AG04450 (cell line): ENCODE measurements around the gene KLF7. TPM values are rescaled to one million over a fixed set of nuclear protein-coding genes. Genes with fewer than 3 reads are reported as not detected.

Source experiments
- CTCF ChIA-PET: fragments of 300-600, 350-600 bp; formaldehyde crosslinking; extraction: SDS; loops from one replicate; lab custom pipeline; 2022; ENCODE audit warnings: antibody characterized with exemption, inconsistent platforms; lab: Charles Lee
- POLR2A ChIA-PET: fragments of 350-600 bp; formaldehyde crosslinking; extraction: SDS; loops from one replicate; lab custom pipeline; 2021; ENCODE audit warnings: antibody characterized with exemption, inconsistent platforms; lab: Yijun Ruan, JAX
- DNase-seq: peaks from one replicate; pipeline ENCODE4 v3.0.0-alpha.2; 2011; ENCODE audit warnings: low read depth, low spot score
- H3K27ac ChIP-seq: one replicate; pipeline ENCODE4 v1.5.1; 2012; ENCODE audit warnings: low read depth, low read length, control low read depth
- H3K27me3 ChIP-seq: one replicate; pipeline ENCODE4 v1.6.0; 2012; ENCODE audit warnings: low read length; ENCODE audit not compliant: control insufficient read depth, insufficient read depth
- H3K4me3 ChIP-seq: 2 replicates; pipeline ENCODE4 v1.5.1; 2011; ENCODE audit warnings: mild to moderate bottlenecking, low read depth, low read length, control low read depth
- H3K9me3 ChIP-seq: 2 replicates; pipeline ENCODE4 v1.5.1; 2012; ENCODE audit warnings: low read length; ENCODE audit not compliant: control insufficient read depth, insufficient read depth
- CTCF ChIP-seq: IDR thresholded peaks from 2 replicates; pipeline ENCODE4 v1.5.1; 2011; ENCODE audit warnings: low read depth, low read length, control low read depth, inconsistent platforms
- polyA plus RNA-seq: library from polyadenylated mRNA; depleted of rRNA; stranded (reverse); fragments of >200 nt; gene quantifications from 2 replicates; pipeline ENCODE4 v1.2.3, GENCODE V29; 2011

The KLF7 gene
- polyA plus RNA-seq, 1 experiment: 22.1 TPM

DNA sequence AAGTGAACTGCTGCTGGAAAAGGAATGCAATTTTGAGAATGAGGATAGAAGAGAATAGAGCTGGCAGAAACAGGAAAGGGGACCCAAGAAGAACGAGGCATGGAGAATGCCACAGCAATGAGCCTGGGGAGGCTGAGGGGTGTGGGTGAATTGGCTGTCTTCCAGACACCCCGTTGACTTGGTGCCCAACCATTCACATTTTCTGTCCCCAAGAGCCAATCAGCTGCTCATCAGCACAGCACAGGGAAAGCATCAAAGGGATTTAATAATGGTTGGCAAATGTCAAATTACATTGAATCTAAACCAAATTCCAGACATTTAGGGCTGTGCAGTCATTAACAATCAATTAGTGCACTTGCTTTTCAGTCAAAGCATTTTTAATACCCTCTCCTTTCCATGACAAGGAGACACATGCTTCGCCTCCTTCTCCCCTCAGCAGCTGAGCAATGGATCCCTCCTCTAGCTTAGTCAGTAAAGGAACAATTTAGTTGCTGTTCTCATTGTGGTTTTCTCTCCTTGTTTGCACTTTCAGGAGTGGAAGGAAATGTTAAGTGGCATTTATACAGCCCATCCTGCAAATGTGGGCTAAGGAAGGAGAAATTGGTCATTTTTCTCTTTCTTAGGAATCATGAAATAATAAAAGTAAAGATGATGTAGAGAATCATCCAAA is 98.8 kb downstream of the KLF7 start:
- CTCF ChIA-PET: interaction anchor here (0.9 to 1.8 kb wide), 2 partner anchors 244 to 406 kb away, joined by 3 to 6 read pairs; no protein-coding TSS in a partner anchor
- Histone ChIP-seq H3K27me3 (no peaks in the 10 kb centered on the region), H3K9me3 (no peaks in the 10 kb centered on the region), H3K27ac (no peak overlapping the region), H3K4me3 (no peak overlapping the region)
- no peak for DNase-seq
- POLR2A ChIA-PET: interaction anchor here (0.5 kb wide), 1 partner anchor 9 kb away, joined by 3 read pairs; no protein-coding TSS in a partner anchor
- TF ChIP-seq CTCF: no peak

DNA sequence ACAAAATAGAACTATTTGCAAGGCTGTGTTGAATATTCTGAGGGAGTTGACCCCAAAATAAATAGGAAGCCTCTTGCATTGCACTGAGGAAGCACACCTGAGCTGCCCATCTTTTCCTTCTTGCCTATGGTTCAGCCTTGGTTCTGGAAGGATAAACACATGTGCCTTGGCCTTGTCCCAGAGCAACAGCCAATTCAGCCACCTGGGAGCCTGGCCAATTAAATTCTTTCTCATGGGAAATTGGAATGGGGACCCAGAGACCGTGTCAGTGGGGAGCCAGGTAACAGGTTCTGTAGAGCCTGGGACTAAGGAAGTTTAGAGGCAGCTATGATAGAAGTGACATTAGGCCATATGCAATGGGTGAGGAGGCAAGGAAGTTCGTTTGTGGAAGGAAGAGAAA is 99.6 kb downstream of the KLF7 start:
- H3K27ac ChIP-seq: no peak overlapping the region
- no peak overlapping the region for H3K4me3 ChIP-seq
- no peak for DNase-seq
- H3K27me3 ChIP-seq: no peaks in the 10 kb centered on the region
- no peaks in the 10 kb centered on the region for H3K9me3 ChIP-seq
- no peak for TF ChIP-seq CTCF
- ChIA-PET CTCF (no interaction called here), POLR2A (no interaction called here)

DNA sequence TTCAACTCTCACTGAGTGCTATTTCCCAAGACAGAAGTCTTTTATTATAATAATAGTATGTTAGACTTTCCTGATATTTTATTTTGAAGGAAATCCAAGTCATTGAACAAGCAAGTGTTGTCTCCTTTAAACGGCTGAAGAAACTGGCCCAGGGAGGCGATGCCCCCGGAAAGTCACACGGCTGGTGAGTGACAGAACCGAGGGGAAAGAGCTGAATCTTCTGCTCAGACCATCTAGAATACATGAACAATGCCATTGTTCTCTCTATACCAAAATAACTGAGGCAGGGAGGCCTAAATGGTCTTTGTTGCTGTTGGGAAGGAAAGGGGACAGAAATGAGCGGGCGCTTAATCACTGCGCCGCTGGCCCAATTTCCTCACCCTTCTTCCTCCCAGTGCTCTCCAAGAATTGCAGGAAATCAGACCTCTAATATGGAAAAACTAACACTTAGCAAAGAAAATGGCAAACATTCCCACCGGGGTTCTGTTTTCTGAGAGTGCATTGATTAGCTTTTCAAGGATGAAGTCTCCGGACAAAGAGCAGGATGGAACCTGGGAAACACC is 101.5 kb downstream of the KLF7 start:
- Histone ChIP-seq H3K27me3 (no peaks in the 10 kb centered on the region), H3K9me3 (no peaks in the 10 kb centered on the region), H3K27ac (no peak overlapping the region), H3K4me3 (no peak overlapping the region)
- POLR2A ChIA-PET: no interaction called here
- DNase-seq: no peak
- TF ChIP-seq CTCF: no peak
- CTCF ChIA-PET: interaction anchor here (3.6 kb wide), 1 partner anchor 409 kb away, joined by 13 read pairs; no protein-coding TSS in a partner anchor

DNA sequence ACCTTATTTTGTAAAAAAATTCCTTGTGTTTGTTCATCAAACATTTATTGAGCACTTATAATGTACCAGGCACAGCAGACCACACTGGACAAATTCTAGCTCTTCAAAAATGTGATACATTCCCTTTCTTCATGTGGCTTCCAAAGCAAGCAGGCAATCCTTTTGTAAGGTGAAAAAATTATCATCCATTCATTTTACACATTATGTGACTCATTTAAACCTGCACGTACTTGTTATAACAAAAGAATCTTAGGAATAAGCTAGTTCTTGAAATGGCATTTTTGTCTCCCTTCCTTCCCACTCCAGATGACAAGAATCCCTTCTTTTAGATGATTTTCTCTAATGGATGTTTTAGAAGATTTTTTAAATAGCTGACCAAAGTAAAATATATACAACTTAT is 104.6 kb downstream of the KLF7 start:
- Histone ChIP-seq H3K4me3 (no peak overlapping the region), H3K27ac (no peak overlapping the region), H3K9me3 (no peaks in the 10 kb centered on the region), H3K27me3 (no peaks in the 10 kb centered on the region)
- CTCF ChIA-PET: interaction anchor here (3.6 kb wide), 1 partner anchor 412 kb away, joined by 13 read pairs; no protein-coding TSS in a partner anchor
- TF ChIP-seq CTCF: no peak
- POLR2A ChIA-PET: interaction anchor here (0.5 to 1.1 kb wide), 2 partner anchors 73 to 103 kb away, joined by 4 to 5 read pairs; no protein-coding TSS in a partner anchor
- DNase-seq: no peak

DNA sequence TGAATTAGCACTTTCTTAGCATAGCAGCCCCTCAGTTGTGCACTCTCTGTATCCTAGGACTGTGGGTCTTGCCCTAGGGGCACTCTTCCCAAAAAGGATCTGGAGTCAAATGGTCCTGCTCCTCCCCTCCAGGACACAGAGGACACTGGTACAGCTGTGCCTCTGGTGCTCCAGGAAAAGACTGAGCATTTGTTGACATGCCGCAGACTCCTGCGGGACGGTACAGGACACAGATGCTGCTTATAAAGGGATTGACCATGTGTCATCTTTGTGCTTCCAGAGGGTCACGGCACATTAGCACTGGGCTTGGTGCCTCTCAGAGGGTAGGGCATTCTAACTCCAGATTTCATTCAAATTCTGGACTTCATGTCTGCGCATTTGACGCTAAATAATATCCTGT is 110.5 kb downstream of the KLF7 start:
- no peak for TF ChIP-seq CTCF
- no peak for DNase-seq
- CTCF ChIA-PET: interaction anchor here (0.6 kb wide), 1 partner anchor 610 kb away, joined by 3 read pairs; no protein-coding TSS in a partner anchor
- no peak overlapping the region for H3K27ac ChIP-seq
- H3K9me3 ChIP-seq: no peaks in the 10 kb centered on the region
- POLR2A ChIA-PET: no interaction called here
- no peak overlapping the region for H3K4me3 ChIP-seq
- H3K27me3 ChIP-seq: no peaks in the 10 kb centered on the region
